Naive B cell (primary cell): ENCODE measurements around the gene C4orf50. TPM values are rescaled to one million over a fixed set of nuclear protein-coding genes. Genes with fewer than 3 reads are reported as not detected.

Source experiments
- ATAC-seq, 2 donors: fragments of 150-1000 bp; cut with Tn5 transposase; 2 replicates each; pipeline ENCODE4 v1.10.0; 2021; ENCODE audit warnings: low read depth in 2 of 2, mild to moderate bottlenecking in 2 of 2, moderate library complexity in 2 of 2
- DNase-seq: peaks from one replicate; pipeline ENCODE4 v3.0.0; 2022
- H3K27ac Mint-ChIP-seq, 6 donors: one replicate each; pipeline ENCODE4 v1.8.0; 2020 to 2022; ENCODE audit warnings: mild to moderate bottlenecking in 6 of 6, mixed read lengths in 6 of 6, moderate library complexity in 5 of 6, inconsistent platforms in 2 of 6
- H3K27me3 Mint-ChIP-seq, 3 donors: one replicate each; pipeline ENCODE4 v1.8.0; 2021 to 2022; ENCODE audit warnings: mixed read lengths in 3 of 3, mild to moderate bottlenecking in 1 of 3
- H3K36me3 Mint-ChIP-seq, 2 donors: one replicate each; pipeline ENCODE4 v1.8.0; 2020 to 2022; ENCODE audit warnings: mixed read lengths in 2 of 2, inconsistent platforms in 1 of 2, mild to moderate bottlenecking in 1 of 2
- H3K4me1 Mint-ChIP-seq, 3 donors: one replicate each; pipeline ENCODE4 v1.8.0; 2020 to 2022; ENCODE audit warnings: mixed read lengths in 3 of 3, inconsistent platforms in 1 of 3, mild to moderate bottlenecking in 1 of 3, moderate library complexity in 1 of 3
- H3K4me3 Mint-ChIP-seq, 8 donors: one replicate each; pipeline ENCODE4 v1.8.0; 2020 to 2022; ENCODE audit warnings: mild to moderate bottlenecking in 8 of 8, mixed read lengths in 8 of 8, moderate library complexity in 8 of 8, inconsistent platforms in 2 of 8
- H3K9me3 Mint-ChIP-seq, 7 donors: one replicate each; pipeline ENCODE4 v1.8.0; 2020 to 2022; ENCODE audit warnings: mixed read lengths in 7 of 7, mild to moderate bottlenecking in 5 of 7, inconsistent platforms in 2 of 7, moderate library complexity in 1 of 7
- polyA plus RNA-seq, 6 donors: library from polyadenylated mRNA; unstranded; fragments of 300-500 nt; fragmentation: Illumina TruSeq; gene quantifications; one replicate each; pipeline ENCODE4 v1.2.3, GENCODE V29; 2021; ENCODE audit warnings: low read depth in 6 of 6

Gene C4orf50
- polyA plus RNA-seq, 6 donors from 2014 or later: not detected

DNA sequence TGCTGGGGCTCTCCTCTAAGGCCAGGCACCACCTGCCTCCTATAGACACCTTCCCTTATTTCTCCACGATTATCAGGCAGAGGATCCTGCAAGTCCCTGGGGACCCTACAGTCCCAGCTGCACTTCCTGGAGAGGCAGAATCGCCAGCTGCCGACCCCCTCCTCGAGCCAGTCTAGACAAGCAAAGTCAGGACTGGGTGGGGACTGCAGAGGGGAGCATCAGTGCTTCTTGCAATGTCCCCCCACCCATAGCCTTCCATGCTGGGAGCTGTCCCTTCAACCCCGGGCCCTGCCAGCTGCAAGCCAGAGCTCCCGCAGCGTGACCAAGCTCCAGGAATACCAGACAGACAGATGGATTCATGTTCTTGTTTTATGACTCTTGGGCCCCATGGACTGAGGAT, 124.0 kb downstream of the C4orf50 start:
- Mint-ChIP-seq H3K4me1 (peaks cover 15 to 24% (median 19%) of the 10 kb centered on the region in 3 donors), H3K27ac (peak overlapping the region in 1 of 6 donors; percentile 33), H3K4me3 (no peak overlapping the region), H3K9me3 (peaks cover 2 to 21% (median 13%) of the 10 kb centered on the region in 7 donors), H3K27me3 (peaks cover 72 to 82% (median 73%) of the 10 kb centered on the region in 3 donors), H3K36me3 (peaks cover 0 to 13% of the 10 kb centered on the region in 2 donors)
- no peak for ATAC-seq
- no peak for DNase-seq

DNA sequence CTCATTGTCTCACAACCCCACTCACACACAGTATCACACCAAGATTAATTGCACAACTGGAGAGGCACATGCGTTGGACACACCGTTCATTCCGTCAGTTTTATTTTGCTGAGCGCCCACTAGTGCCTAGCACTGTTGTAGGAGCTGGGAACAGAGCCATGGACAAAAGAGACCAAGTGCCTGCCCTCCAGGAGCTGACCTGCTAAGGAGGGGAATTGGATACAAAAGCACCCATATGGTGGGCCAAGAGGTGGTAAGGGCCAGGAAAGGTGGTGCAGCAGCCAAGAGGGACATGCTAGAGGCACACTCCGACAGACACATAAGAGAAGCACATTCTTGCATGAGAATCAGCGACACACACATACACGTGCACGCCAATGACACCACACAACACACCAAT, 124.6 kb downstream of the C4orf50 start:
- ATAC-seq: no peak
- no peak overlapping the region for H3K27ac Mint-ChIP-seq
- peaks cover 71 to 82% (median 73%) of the 10 kb centered on the region in 3 donors for H3K27me3 Mint-ChIP-seq
- peaks cover 22 to 29% (median 26%) of the 10 kb centered on the region in 3 donors for H3K4me1 Mint-ChIP-seq
- peaks cover 2 to 20% (median 13%) of the 10 kb centered on the region in 7 donors for H3K9me3 Mint-ChIP-seq
- DNase-seq: no peak
- H3K36me3 Mint-ChIP-seq: peaks cover 0 to 13% of the 10 kb centered on the region in 2 donors
- peak overlapping the region in 4 of 8 donors; percentile 8 to 58 (median 48) for H3K4me3 Mint-ChIP-seq

DNA sequence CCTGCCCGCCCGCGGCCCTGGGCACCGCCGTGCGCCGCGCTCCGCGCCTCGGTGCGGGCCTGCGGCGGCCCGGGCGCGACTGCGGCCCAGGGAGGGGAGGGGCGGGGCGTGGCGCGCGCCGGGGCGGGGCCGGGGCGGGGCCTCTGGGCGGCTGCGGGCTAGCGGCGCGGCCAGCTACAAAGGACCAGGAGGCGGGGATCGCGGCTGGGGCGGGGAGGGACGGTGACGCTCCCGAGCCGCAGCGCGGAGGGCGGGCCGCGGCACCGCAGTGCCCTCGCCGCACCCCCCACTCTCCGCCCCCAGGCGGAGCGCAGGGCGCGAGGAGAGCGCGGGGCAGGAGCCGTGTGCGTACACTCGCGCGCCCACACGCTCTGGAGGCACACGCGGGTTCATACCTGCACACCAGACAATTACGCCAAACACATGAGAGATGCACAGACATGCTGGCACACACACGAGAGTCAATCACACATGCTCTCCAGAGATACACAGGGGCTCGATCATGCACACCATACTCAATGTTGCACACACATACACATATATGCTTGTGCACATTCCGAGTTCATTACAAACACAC, 125.1 kb downstream of the C4orf50 start, which contains the start of gene CRMP1:
Gene CRMP1, minus strand, starts transcription at position 83 of the 577 bp plus-strand sequence. CDS start 117 bp downstream, outside the sequence.
- ATAC-seq (no peak), DNase-seq (no peak)
- Mint-ChIP-seq H3K27me3 (peaks cover 66 to 77% (median 70%) of the 10 kb centered on the region in 3 donors), H3K9me3 (peaks cover 2 to 18% (median 13%) of the 10 kb centered on the region in 7 donors), H3K4me3 (peak within 1 kb of the TSS in 5 of 8 donors; percentile 39 to 77 (median 56)), H3K4me1 (peaks cover 22 to 29% (median 26%) of the 10 kb centered on the region in 3 donors), H3K27ac (no peak within 1 kb of the TSS), H3K36me3 (peaks cover 0 to 13% of the 10 kb centered on the region in 2 donors)

DNA sequence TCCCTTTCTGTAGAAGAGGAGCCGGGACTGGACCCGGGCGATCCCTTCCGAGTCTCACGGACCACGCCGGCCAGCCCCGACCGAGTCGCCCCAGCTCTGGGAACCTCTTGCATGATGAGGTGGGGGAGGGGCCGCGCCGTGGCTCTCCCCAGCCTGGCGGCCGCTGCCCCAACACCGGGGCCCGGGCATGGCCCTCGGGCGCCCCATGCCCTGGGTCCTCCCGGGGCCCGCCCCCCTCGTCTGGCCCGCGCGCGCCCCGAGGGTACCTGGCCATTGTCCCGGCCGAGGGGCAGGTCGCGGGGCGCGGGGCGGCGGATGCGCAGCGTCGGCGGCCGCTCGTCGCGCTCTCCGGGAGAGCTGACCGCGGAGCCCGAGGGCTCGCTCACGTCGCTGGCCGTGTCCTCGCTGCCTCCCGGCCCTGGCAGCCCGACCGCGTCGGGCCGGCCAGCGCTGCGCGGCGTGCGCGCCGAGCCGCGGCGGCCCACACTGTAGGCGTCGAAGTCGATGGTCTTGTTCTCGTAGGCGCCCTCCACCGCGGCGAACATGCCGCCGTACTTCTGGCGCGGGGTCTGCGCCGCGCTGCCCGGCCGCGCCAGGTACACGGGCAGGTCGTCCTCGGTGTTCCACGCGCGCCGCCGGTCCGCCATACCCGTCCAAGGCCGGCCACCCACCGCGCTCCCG, 125.8 kb downstream of the C4orf50 start:
- no peak overlapping the region for H3K27ac Mint-ChIP-seq
- peaks cover 60 to 73% (median 70%) of the 10 kb centered on the region in 3 donors for H3K27me3 Mint-ChIP-seq
- no peak for ATAC-seq

DNA sequence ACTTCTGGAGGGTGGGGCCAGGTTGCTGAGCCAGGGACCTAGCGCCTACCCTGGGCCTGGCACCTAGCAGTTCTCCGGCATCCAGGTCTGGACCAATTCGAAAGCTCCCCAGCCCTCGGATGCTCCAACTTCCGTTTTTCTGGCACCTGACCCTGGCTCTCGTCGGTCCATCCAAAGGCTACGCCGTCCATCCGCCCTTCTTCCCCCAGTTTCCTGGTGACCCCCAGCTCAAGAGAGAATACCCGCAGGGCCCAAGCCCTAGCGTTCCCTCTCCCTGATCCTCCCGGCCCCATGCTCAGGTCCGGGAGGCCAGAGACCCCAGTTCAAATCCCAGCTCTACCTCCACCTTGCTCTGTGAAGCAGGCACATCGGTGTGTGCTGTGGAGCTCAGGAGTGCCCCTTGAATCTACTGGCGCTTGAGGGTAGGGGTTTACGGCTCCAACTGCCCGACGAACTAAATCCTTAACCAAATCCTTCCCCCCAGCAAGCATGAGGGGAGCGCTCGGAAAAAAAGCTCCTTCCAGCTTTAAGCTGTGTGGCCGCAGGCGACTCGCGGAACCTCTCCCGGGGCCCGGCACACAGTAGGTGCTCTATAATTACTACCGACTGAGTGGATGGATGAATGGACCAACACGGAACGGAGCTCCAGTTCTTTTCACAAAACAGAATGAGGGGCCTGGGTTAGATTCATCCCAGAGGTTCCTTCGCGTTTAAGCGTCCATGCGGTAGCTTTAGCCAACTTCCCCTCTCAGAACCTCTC, 126.5 kb downstream of the C4orf50 start:
- Mint-ChIP-seq H3K27me3 (peaks cover 55 to 75% (median 64%) of the 10 kb centered on the region in 3 donors), H3K27ac (no peak overlapping the region), H3K4me3 (peak overlapping the region in 6 of 8 donors; percentile 47 to 77 (median 56)), H3K4me1 (peaks cover 26 to 34% (median 28%) of the 10 kb centered on the region in 3 donors), H3K36me3 (peaks cover 0 to 8% of the 10 kb centered on the region in 2 donors), H3K9me3 (peaks cover 0 to 13% (median 7%) of the 10 kb centered on the region in 7 donors)
- DNase-seq: no peak
- ATAC-seq: no peak

More for the DNA sequence above, 125.8 kb downstream of the C4orf50 start:
- H3K9me3 Mint-ChIP-seq: peaks cover 2 to 18% (median 10%) of the 10 kb centered on the region in 7 donors
- peaks cover 0 to 13% of the 10 kb centered on the region in 2 donors for H3K36me3 Mint-ChIP-seq
- DNase-seq: no peak
- H3K4me1 Mint-ChIP-seq: peaks cover 22 to 30% (median 26%) of the 10 kb centered on the region in 3 donors
- peak overlapping the region in 1 of 8 donors; percentile 77 for H3K4me3 Mint-ChIP-seq

DNA sequence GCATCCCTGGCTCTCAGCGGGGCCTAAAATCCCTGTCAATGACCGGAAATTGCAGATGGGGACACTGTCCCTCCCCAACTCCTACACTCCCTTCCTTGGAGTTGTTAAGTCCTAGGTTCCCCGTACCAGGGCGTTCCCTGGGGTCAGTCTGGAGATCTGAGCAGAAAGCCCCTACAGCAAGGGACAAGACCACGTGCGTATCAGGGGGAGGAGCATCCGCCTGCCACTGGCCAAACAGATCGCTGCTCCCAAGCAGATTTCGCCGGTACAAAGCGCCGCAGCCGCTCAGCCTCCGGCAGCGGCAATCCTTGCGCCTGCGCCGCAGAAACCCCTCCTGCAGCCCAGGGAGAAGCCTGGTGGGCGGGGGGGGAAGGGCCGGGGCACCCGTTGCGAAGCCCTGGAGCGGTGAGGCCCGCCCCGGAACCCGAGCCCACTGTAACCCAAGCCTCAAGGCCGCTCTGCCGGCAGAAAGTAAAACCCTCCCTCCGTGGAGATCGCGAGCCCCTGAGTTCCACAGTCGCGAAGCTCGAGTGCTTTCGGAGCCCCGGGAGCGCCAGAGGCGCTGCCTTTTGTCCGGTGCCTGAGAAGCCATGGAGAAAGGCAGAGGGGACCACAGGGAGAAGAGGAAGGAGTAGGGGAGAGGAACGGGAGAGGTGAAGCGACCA, 128.0 kb downstream of the C4orf50 start:
- Mint-ChIP-seq H3K27me3 (peaks cover 52 to 68% (median 53%) of the 10 kb centered on the region in 3 donors), H3K4me3 (peak overlapping the region; percentile 59 to 87 (median 73))
- peak in 1 of 2 donors; percentile 28 for ATAC-seq

DNA sequence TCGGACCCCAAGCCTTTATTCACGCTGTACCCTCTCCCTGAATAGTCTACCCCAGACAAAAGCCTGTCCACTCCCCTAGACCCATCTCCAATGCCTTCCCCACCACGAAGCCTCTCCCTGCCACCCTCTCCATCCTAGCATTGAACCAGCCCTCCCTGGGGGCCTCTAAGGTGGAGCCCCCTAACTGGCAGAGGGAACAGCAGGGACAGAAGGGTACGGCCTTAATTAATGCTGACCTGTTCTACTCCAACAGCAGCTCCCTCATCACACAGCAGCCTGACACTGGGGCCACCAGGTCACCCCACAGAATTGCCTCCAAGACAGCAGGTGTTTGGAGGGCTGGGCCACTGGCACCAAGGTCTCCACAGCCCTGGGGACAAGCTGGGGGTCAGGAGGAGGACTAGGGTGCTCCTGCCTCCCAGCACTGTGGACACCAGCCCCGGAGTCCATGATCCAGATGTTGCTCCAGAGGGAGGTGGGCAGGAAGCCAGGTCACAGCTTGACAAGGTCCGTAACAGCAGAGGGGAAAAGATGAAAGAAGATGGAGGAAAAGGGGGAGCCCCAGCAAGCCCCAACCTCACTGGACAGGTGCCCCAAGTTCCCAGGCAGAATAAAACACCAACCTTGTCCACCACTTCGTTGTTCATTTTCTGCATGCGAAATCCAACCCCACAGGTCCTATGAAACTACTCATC, 129.1 kb downstream of the C4orf50 start:
- Mint-ChIP-seq H3K27me3 (peaks cover 49 to 61% (median 53%) of the 10 kb centered on the region in 3 donors), H3K27ac (no peak overlapping the region), H3K4me3 (peak overlapping the region in 7 of 8 donors; percentile 59 to 87 (median 73)), H3K9me3 (peaks cover 0 to 12% (median 4%) of the 10 kb centered on the region in 7 donors), H3K36me3 (peaks cover 0 to 6% of the 10 kb centered on the region in 2 donors), H3K4me1 (peaks cover 46 to 59% (median 54%) of the 10 kb centered on the region in 3 donors)
- no peak for DNase-seq
- no peak for ATAC-seq

More for the DNA sequence above, 128.0 kb downstream of the C4orf50 start:
- peak overlapping the region in 1 of 6 donors; percentile 60 for H3K27ac Mint-ChIP-seq
- peaks cover 0 to 9% (median 2%) of the 10 kb centered on the region in 7 donors for H3K9me3 Mint-ChIP-seq
- DNase-seq: no peak
- H3K36me3 Mint-ChIP-seq: peaks cover 0 to 6% of the 10 kb centered on the region in 2 donors
- peaks cover 36 to 49% (median 43%) of the 10 kb centered on the region in 3 donors for H3K4me1 Mint-ChIP-seq

DNA sequence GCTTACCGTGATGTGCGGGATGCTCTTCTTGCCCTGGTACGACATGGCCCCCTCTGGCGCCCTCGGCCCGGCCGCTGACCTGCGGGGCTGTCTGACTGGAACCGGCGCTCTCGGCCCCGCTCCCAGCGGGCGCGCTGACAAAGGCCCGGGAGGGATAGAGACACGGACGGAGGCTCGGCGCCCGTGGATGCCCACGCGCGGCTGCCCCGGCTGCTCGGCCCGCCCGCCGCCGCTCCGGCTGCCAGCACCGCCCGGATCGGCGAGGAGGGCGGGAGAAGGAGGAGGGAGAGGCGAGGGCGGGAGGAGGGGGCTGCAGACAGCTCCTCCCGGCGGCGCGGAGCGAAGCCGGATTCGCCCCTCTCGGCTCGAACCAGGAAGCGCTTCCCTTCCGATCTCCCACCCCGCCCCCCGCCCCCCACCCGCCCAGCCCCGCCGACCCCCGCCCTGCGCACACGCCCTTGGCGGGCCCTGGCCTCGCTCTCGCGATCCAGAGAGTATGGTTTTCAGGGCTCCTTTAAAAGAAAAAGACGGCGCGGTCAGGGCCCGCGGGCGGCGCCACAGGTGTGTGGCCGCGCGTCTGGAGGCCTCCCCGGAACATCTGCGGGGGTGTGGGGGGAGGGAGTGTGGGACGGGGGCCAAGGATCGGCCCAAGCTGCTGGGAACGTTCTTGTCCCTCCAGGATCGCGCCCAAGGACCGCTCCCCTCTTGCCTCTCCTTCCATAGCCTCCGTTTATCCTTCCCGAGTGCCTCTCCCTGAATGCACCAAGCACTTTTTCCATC, 129.8 kb downstream of the C4orf50 start:
- Mint-ChIP-seq H3K4me3 (peak overlapping the region in 7 of 8 donors; percentile 18 to 87 (median 73)), H3K4me1 (peaks cover 44 to 59% (median 56%) of the 10 kb centered on the region in 3 donors), H3K36me3 (peaks cover 0 to 3% of the 10 kb centered on the region in 2 donors), H3K27me3 (peaks cover 45 to 53% (median 49%) of the 10 kb centered on the region in 3 donors), H3K9me3 (peaks cover 0 to 12% (median 2%) of the 10 kb centered on the region in 7 donors), H3K27ac (peak overlapping the region in 1 of 6 donors; percentile 41)
- no peak for ATAC-seq
- DNase-seq: no peak

DNA sequence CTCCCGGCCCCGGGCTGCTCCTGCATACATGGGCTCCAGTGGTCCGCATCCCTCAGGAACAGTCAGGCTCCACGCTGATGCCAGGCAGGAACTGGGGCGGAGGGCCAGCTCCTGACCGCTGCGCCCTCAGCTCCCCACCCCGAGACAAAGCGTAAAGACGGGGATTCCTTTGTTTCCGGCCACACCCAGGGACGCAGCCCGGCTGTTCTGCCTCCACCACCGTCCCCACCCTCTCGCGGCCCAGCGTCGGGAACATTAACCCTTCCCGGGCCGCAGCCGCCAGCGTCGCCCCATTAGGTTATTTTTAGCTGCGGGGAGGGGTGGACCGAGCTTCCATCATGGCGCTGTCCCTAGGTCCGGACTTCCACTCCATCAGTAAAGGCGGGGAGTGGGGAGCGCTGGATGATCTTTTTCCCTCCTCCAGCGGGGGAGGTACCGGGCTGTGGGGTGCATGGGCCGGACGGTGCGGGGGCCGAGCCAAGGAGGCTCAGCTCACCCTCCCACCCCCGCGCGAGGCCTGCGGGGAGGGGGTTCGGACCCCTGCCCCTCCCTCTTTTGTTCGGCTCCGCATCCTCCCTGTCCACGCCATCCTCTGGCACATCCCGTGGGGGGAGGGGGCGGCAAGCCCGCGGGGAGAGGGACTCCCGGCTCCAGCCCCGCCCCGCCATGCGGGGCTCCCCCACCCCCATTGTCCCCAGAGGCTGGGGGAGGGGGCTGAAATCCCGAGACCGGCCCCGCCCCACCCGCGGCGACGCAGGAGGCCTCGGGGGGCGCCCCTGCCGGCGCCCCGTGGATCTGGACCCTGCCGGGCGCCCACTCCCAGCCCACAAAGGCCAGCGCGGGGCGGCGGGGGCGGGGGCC, 130.6 kb downstream of the C4orf50 start:
- peaks cover 41 to 58% (median 45%) of the 10 kb centered on the region in 3 donors for H3K27me3 Mint-ChIP-seq
- no peak overlapping the region for H3K27ac Mint-ChIP-seq
- H3K9me3 Mint-ChIP-seq: peaks cover 0 to 9% (median 2%) of the 10 kb centered on the region in 7 donors
- peak overlapping the region in 6 of 8 donors; percentile 42 to 72 (median 58) for H3K4me3 Mint-ChIP-seq
- no peaks in the 10 kb centered on the region for H3K36me3 Mint-ChIP-seq
- DNase-seq: no peak
- no peak for ATAC-seq
- peaks cover 42 to 65% (median 56%) of the 10 kb centered on the region in 3 donors for H3K4me1 Mint-ChIP-seq

DNA sequence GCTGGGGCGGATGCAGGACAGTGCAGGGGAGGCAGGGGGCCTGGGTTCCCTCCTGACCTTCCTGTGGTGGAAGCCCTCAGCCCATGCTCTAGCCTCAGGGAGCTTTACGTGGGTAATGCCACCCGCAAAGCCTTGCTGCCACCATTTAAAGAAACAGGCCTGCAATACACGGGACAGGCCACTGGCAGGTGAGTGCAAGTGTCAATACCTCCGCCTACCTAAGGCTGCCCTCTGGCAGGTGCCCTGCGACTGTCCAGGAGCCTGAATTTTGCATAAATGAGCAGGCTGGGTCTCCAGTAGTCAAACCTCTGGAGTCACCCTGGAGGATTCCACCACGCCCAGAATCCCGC, 131.2 kb downstream of the C4orf50 start:
- ATAC-seq (no peak), DNase-seq (no peak)
- Mint-ChIP-seq H3K4me3 (peak overlapping the region in 6 of 8 donors; percentile 42 to 72 (median 58)), H3K27me3 (peaks cover 41 to 59% (median 45%) of the 10 kb centered on the region in 3 donors), H3K27ac (no peak overlapping the region), H3K4me1 (peaks cover 42 to 65% (median 56%) of the 10 kb centered on the region in 3 donors), H3K9me3 (peaks cover 0 to 9% (median 2%) of the 10 kb centered on the region in 7 donors), H3K36me3 (no peaks in the 10 kb centered on the region)

DNA sequence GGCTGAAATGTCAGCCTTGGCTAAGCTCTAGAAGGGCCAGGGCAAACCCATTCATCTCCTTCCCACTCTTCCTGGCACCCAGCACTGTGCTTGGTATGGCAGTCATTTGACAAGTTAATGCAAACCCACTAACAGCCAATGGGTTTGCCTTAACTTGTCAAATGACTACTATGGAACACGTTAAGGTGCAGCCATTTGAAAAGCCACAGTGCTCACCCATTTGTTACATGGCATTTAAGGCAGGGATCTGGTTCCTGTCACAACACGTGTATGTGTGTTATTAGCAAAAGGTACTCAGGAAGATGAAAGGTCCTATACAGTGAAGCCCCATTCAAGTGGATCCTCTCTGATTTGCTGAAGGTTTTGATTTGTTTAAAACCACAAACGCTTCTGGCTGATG, 132.5 kb downstream of the C4orf50 start:
- DNase-seq: no peak
- ATAC-seq: no peak
- peaks cover 36 to 55% (median 52%) of the 10 kb centered on the region in 3 donors for H3K4me1 Mint-ChIP-seq
- peaks cover 30 to 55% (median 52%) of the 10 kb centered on the region in 3 donors for H3K27me3 Mint-ChIP-seq
- H3K36me3 Mint-ChIP-seq: no peaks in the 10 kb centered on the region
- H3K4me3 Mint-ChIP-seq: peak overlapping the region in 6 of 8 donors; percentile 4 to 75 (median 43)
- H3K9me3 Mint-ChIP-seq: peaks cover 0 to 5% (median 2%) of the 10 kb centered on the region in 7 donors
- H3K27ac Mint-ChIP-seq: no peak overlapping the region
